ENCODE results near the gene SMIM22. TPM values are rescaled to one million over a fixed set of nuclear protein-coding genes. Genes with fewer than 3 reads are reported as not detected.

The SMIM22 gene
- total and polyA plus RNA-seq, 10 donors: not detected

GRCh38 chr16:4772351-4772750 lies 22.8 kb upstream of the SMIM22 start:
- H3K9me3 ChIP-seq: no peaks in the 10 kb centered on the region
- WGBS, 5 donors: 77 to 92% (median 89%) methylated on average over 4 to 5 of the region's 5 CpGs
- H3K4me3 ChIP-seq: no peak overlapping the region
- no peaks in the 10 kb centered on the region for H3K27me3 ChIP-seq (replicated peaks in 1 of 7)
- H3K4me1 ChIP-seq: peaks cover 8 to 20% (median 17%) of the 10 kb centered on the region in 6 donors
- TF ChIP-seq POLR2A (IDR thresholded peaks at IDR 0.05) (no peak), CTCF (IDR thresholded peaks at IDR 0.05 in 8 of 11, conservative IDR thresholded peaks at IDR 0.05 in 3 of 11) (no peak), POLR2AphosphoS5 (IDR thresholded peaks at IDR 0.05) (no peak)
- intact Hi-C loops (cut with DNase I; ENCODE audit: low total_unique reads): no loop called here
- H3K36me3 ChIP-seq: no peaks in the 10 kb centered on the region
- no peak overlapping the region for H3K27ac ChIP-seq
- DNase-seq: no peak

DNA sequence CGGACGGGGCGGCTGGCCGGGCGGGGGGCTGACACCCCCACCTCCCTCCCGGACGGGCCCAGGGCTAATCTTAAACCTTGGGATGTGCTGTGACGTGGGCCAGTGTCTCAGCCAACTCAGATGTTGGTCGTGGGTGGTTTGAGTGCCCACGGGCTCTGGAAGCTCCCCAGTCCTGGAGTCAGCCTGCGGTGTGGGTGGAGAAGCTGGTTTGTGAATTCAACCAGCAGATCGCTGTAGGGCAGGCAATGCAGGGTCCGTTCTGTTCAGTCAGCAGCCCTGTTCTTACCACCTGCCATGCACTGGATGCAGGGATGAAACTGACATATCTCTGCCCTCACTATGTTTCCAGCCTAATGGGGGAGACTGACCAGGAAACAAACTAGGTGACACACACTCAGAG lies 20.2 kb upstream of the SMIM22 start:
- DNase-seq: no peak
- 82 to 90% (median 87%) methylated on average over 5 to 13 of the region's 13 CpGs for WGBS, 5 donors

GRCh38 chr16:4776141-4776705 lies 18.9 kb upstream of the SMIM22 start:
- Histone ChIP-seq H3K4me1 (no peaks in the 10 kb centered on the region), H3K36me3 (no peaks in the 10 kb centered on the region), H3K27me3 (replicated peaks in 1 of 7) (no peaks in the 10 kb centered on the region), H3K9me3 (no peaks in the 10 kb centered on the region), H3K4me3 (no peak overlapping the region), H3K27ac (no peak overlapping the region)
- intact Hi-C loops (cut with DNase I; ENCODE audit: low total_unique reads): no loop called here
- DNase-seq: no peak
- 79 to 91% (median 82%) methylated on average over 2 of the region's 2 CpGs for WGBS, 5 donors
- TF ChIP-seq CTCF (IDR thresholded peaks at IDR 0.05 in 8 of 11, conservative IDR thresholded peaks at IDR 0.05 in 3 of 11) (no peak), POLR2AphosphoS5 (IDR thresholded peaks at IDR 0.05) (no peak), POLR2A (IDR thresholded peaks at IDR 0.05) (no peak)

More for the DNA sequence above, 20.2 kb upstream of the SMIM22 start:
- no peaks in the 10 kb centered on the region for H3K4me1 ChIP-seq
- H3K27ac ChIP-seq: no peak overlapping the region
- no peak overlapping the region for H3K4me3 ChIP-seq
- no peaks in the 10 kb centered on the region for H3K36me3 ChIP-seq
- H3K27me3 ChIP-seq (replicated peaks in 1 of 7): no peaks in the 10 kb centered on the region
- TF ChIP-seq POLR2A (IDR thresholded peaks at IDR 0.05) (no peak), CTCF (IDR thresholded peaks at IDR 0.05 in 8 of 11, conservative IDR thresholded peaks at IDR 0.05 in 3 of 11) (no peak)
- no peaks in the 10 kb centered on the region for H3K9me3 ChIP-seq
- intact Hi-C loops (cut with DNase I; ENCODE audit: low total_unique reads): no loop called here

DNA sequence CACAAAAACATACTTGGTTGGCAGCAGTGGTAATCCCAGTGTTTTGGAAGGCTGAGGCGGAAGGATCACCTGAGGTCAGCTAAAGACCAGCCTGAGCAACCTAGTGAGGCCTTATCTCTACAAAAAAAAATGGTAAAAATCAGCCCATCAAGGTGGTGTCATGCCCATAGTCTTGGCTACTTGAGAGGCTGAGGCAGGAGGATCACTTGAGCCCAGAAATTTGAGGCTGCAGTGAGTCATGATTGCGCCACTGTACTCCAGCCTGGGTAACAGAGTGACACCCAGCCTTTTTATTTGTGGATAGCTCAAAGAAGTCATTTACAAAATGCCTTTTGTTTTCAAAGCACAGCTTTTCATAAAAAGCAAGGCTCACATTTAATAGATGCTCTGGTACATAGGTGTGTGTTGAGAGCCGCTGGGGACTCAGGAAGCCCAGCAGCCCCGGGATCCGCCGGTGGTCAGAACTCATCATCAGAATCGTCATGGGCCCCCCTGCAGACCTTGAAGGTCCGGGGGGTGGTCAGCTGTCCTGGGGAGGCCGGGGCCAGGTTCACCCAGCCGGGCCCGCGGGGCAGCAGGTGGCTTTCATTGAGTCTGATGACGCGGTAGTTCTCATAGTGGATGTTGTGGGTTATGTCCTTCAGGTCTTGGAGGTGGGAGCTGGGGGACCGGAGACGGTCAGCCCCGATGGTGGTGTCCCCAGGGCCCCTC lies 17.7 kb upstream of the SMIM22 start:
- no peaks in the 10 kb centered on the region for H3K4me1 ChIP-seq
- TF ChIP-seq CTCF (IDR thresholded peaks at IDR 0.05 in 8 of 11, conservative IDR thresholded peaks at IDR 0.05 in 3 of 11) (no peak), POLR2AphosphoS5 (IDR thresholded peaks at IDR 0.05) (no peak), POLR2A (IDR thresholded peaks at IDR 0.05) (no peak)
- no peaks in the 10 kb centered on the region for H3K27me3 ChIP-seq (replicated peaks in 1 of 7)
- H3K9me3 ChIP-seq: no peaks in the 10 kb centered on the region
- no peaks in the 10 kb centered on the region for H3K36me3 ChIP-seq
- DNase-seq: no peak
- intact Hi-C loops (cut with DNase I; ENCODE audit: low total_unique reads): no loop called here
- no peak overlapping the region for H3K27ac ChIP-seq
- H3K4me3 ChIP-seq: no peak overlapping the region
- 76 to 91% (median 84%) methylated on average over 11 to 17 of the region's 17 CpGs for WGBS, 5 donors
